Thymus (tissue), 11 donors: ENCODE results near the gene IFNLR1. TPM values are rescaled to one million over a fixed set of nuclear protein-coding genes. Genes with fewer than 3 reads are reported as not detected.

ENCODE experiments used
- DNase-seq, 9 donors: peaks; one replicate each; pipeline ENCODE4 v3.0.0-alpha.2; 2013; ENCODE audit warnings: low spot score in 9 of 9, low read depth in 6 of 9, missing footprints in 1 of 9
- H3K27ac ChIP-seq, 2 donors: one replicate each; pipeline ENCODE4 v1.5.1; 2013; ENCODE audit warnings: control low read depth in 1 of 2, low read depth in 1 of 2, low read length in 1 of 2, mild to moderate bottlenecking in 1 of 2, moderate library complexity in 1 of 2
- H3K27me3 ChIP-seq, 2 donors: one replicate each; pipeline ENCODE4 v1.5.1; 2013; ENCODE audit warnings: low read length in 1 of 2; ENCODE audit not compliant: control insufficient read depth in 2 of 2, insufficient read depth in 1 of 2
- H3K36me3 ChIP-seq, 2 donors: one replicate each; pipeline ENCODE4 v1.5.1; 2013; ENCODE audit warnings: low read length in 1 of 2, mild to moderate bottlenecking in 1 of 2, moderate library complexity in 1 of 2; ENCODE audit not compliant: control insufficient read depth in 2 of 2, insufficient read depth in 2 of 2
- H3K4me1 ChIP-seq, 2 donors: one replicate each; pipeline ENCODE4 v1.5.1; 2013; ENCODE audit warnings: low read length in 2 of 2; ENCODE audit not compliant: control insufficient read depth in 2 of 2, insufficient read depth in 2 of 2
- H3K4me3 ChIP-seq, 2 donors: one replicate each; pipeline ENCODE4 v1.5.1; 2013; ENCODE audit warnings: low read length in 2 of 2, control low read depth in 1 of 2, mild to moderate bottlenecking in 1 of 2
- H3K9me3 ChIP-seq, 2 donors: one replicate each; pipeline ENCODE4 v1.5.1; 2013; ENCODE audit warnings: low read length in 1 of 2, mild to moderate bottlenecking in 1 of 2; ENCODE audit not compliant: control insufficient read depth in 2 of 2, insufficient read depth in 1 of 2
- WGBS: extraction: QIAGEN DNeasy Blood & Tissue Kit; methylation state at CpG from one replicate; pipeline ENCODE4 v1.1.7; 2013; 5-methylcytosine and 5-hydroxymethylcytosine counted together
- polyA plus RNA-seq: library from polyadenylated mRNA; stranded (reverse); fragments of 200-250 nt; gene quantifications from one replicate; pipeline ENCODE4 v1.2.3, GENCODE V29; 2013
- total RNA-seq: library from RNA; stranded (reverse); fragments of 120-200 nt; gene quantifications from one replicate; pipeline ENCODE4 v1.2.4, GENCODE V29; 2013
- donor health status: healthy.

The IFNLR1 gene
- total and polyA plus RNA-seq, 2 donors, result 0.66 to 1.3 TPM

DNA sequence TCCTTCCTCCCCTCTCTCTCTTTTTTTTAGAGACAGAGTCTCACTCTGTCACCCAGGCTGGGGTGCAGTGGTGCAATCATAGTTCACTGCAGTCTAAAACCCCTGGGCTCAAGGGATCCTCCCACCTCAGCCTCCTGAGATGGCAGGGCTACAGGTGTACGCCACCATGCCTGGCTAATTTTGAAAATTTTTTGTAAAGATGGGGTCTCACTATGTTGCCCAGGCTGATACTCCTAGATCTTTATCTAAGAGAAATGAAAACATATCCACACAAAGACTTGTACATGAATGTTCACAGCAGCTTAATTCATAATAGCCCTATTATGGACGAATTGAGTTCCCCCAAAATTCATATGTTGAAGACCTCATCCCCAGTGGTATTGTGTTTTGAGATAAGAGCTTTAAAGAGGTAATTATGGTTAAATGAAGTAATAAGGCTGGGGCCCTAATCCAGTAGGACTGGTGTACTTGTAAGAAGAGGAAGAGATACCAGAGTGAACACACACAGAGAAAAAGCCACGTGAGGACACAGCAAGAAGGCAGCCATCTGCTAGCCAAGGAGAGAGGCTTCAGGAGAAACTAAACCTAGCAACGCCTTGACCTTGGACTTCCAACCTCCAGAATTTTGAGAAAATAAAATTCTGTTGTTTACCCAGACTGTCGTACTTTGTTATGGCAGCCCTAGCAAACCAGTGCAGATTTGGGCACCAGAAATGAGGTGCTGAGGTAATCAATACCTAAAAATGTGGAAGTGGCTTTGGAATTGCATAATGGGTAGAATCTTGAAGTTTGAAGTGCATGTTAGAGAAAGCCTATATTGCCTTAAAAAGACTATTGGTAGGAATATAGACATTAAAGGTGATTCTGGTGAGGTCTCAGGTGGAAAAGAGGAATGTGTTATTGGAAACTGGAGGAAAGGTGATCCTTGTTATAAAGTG, 13.2 kb downstream of the IFNLR1 start:
- Histone ChIP-seq H3K27ac (no peak overlapping the region), H3K4me1 (no peaks in the 10 kb centered on the region), H3K9me3 (no peaks in the 10 kb centered on the region), H3K36me3 (no peaks in the 10 kb centered on the region), H3K4me3 (no peak overlapping the region), H3K27me3 (peaks cover 0 to 11% of the 10 kb centered on the region in 2 donors)
- no peak for DNase-seq
- 90% methylated on average over 5 of the region's 5 CpGs for WGBS

DNA sequence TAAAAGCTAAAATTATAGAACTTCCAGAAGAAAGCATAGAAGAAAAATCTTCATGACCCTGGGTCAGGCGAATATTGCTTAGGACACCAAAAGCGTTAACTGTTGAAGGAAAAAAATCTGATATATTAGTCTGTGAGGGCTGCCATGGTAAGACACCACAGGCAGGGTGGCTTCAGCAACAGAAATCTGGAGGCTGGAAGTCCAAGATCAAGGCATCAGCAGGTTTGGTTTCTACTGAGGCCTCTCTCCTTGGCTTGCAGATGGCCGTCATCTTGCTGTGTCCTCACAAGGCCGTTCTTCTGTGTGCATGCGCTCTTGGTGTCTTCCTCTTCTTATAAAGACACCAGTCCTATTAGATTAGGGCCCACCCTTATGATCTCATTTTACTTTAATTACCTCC, 14.5 kb downstream of the IFNLR1 start:
- Histone ChIP-seq H3K4me1 (no peaks in the 10 kb centered on the region), H3K9me3 (no peaks in the 10 kb centered on the region), H3K27ac (no peak overlapping the region), H3K36me3 (no peaks in the 10 kb centered on the region), H3K4me3 (no peak overlapping the region), H3K27me3 (peaks cover 0 to 11% of the 10 kb centered on the region in 2 donors)
- 98% methylated on average over 5 of the region's 5 CpGs for WGBS
- no peak for DNase-seq

DNA sequence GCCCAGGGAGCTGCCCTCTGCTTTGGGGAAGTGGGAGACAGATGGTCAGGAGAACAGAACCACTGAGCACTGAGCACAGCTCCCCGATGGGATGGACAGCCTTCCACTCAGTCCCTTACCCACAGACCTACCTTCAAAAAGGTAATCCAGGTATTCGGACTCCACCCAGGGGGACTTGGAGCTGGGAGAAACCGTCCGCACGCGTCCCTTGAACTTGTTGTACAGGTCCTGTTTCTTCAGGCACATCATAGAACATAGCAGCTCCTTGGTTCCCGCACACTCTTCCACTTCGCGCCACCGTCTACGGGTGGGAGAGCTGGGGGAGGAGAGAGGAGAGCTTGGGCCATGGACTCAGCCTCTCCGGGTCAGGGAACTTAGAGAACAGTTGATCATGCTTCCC, 17.8 kb downstream of the IFNLR1 start:
- no peaks in the 10 kb centered on the region for H3K4me1 ChIP-seq

DNA sequence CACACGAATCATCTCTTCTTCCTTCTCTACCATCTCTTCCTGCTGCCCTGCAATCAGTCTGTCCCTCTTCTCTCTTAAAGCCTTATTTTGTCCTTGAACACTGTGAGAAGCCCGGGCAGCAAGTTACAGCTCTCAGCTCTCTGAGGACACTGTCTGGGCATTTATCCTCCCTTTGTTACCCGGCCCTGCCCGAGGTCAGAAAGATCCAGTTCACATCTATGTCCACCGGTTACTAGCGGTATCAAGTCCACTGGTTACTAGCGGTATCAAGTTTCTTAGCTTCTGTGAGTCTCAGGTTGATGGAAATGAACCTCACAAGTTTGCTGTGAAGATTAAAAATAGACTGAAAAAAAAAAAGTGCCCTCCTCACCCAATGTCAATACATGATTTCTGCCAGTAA, 18.8 kb downstream of the IFNLR1 start:
- WGBS, result 91% methylated on average over 7 of the region's 7 CpGs
- no peak for DNase-seq
- Histone ChIP-seq H3K27me3 (peaks cover 0 to 3% of the 10 kb centered on the region in 2 donors), H3K4me1 (no peaks in the 10 kb centered on the region), H3K27ac (no peak overlapping the region), H3K4me3 (no peak overlapping the region), H3K9me3 (no peaks in the 10 kb centered on the region), H3K36me3 (no peaks in the 10 kb centered on the region)

More for the DNA sequence above, 17.8 kb downstream of the IFNLR1 start:
- Histone ChIP-seq H3K27me3 (peaks cover 0 to 3% of the 10 kb centered on the region in 2 donors), H3K9me3 (no peaks in the 10 kb centered on the region), H3K36me3 (no peaks in the 10 kb centered on the region), H3K27ac (no peak overlapping the region), H3K4me3 (no peak overlapping the region)
- 97% methylated on average over 12 of the region's 12 CpGs for WGBS
- no peak for DNase-seq

DNA sequence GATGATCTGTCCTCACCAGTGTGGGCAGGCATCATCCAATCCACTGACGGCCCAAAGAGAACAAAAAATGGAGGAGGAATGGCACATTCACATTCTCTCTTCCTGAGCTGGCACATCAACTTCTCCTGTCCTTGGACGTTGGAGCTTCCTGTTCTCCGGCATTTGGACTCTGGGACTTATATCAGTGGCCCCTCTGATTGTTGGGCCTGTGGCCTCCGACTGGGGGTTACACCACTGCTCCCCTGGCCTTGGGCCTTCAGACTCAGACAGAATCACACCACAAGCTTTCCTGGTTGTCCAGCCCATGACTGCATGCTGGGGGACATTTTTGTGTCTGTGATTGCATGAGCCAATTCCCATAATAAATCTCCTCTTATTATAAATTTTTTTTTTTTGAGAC, 20.1 kb downstream of the IFNLR1 start:
- WGBS, result 66% methylated on average over 4 of the region's 4 CpGs
- no peak overlapping the region for H3K4me3 ChIP-seq

DNA sequence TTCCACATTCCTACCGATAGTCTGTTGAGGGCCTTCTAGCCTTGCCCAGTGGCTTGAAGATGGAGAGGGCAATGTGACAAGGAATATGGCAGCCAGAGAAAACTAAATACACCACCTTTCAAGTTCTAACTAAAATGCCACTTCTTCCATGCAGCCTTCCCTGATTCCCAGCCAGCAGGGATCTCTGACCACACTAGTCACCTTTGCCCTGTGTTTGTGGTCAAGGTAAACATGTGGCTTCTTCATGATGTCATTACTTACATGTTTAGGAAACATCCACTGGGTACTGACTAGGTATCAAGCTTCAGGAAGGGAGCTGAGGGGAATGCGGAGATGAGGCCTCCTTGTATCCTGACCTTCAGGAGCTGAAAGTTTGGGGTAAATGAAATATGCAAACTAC, 21.6 kb downstream of the IFNLR1 start:
- no peak for DNase-seq
- Histone ChIP-seq H3K4me3 (no peak overlapping the region), H3K27ac (no peak overlapping the region), H3K9me3 (no peaks in the 10 kb centered on the region), H3K36me3 (no peaks in the 10 kb centered on the region), H3K4me1 (no peaks in the 10 kb centered on the region), H3K27me3 (peaks cover 0 to 3% of the 10 kb centered on the region in 2 donors)
- WGBS, result 100% methylated on average over 2 of the region's 2 CpGs

More for the DNA sequence above, 20.1 kb downstream of the IFNLR1 start:
- DNase-seq, result no peak
- Histone ChIP-seq H3K27me3 (peaks cover 0 to 3% of the 10 kb centered on the region in 2 donors), H3K9me3 (no peaks in the 10 kb centered on the region), H3K4me1 (no peaks in the 10 kb centered on the region), H3K27ac (no peak overlapping the region), H3K36me3 (no peaks in the 10 kb centered on the region)

DNA sequence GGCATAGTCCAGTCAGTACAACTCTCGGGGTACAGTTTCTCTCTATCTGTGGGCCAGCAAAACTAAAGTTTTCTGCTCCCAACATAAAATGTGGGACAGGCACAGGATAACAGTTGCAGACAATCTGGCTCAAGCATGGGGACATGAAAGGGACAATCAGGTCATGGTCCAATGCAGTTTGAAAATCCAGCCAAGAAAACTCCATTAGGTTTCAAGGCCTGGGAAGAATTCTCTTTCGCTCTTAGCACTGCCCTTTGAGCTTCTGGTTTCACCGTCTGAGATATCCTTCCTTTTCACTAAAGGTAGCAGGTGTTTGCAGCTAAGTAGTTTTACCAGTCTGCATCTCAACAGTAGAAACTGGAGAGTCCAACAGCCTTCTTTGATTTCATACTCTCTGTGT, 23.1 kb downstream of the IFNLR1 start:
- Histone ChIP-seq H3K4me1 (no peaks in the 10 kb centered on the region), H3K4me3 (no peak overlapping the region), H3K36me3 (no peaks in the 10 kb centered on the region), H3K27me3 (peaks cover 0 to under 1% of the 10 kb centered on the region in 2 donors), H3K9me3 (no peaks in the 10 kb centered on the region), H3K27ac (no peak overlapping the region)
- no peak for DNase-seq
- WGBS, result 94% methylated on average over 3 of the region's 3 CpGs

DNA sequence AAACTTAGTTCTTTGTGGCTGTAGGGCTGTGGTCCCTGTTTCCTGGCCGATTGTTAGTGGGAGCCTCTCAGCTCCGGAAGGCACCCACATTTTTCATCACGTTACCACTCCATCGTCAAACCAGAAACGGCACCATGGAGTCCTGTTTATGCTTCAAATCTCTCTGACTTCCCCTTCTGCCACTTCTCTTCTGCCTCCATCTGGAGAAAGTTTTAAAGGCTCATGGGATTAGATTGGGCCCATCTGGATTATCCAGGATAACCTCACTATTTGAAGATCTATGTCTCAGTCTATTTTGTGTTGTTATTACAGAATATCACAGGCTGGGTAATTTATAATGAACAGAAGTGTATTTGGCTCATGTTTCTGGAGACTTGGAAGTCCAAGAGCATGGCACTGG, 24.9 kb downstream of the IFNLR1 start:
- 47% methylated on average over 5 of the region's 5 CpGs for WGBS
- no peak for DNase-seq
- H3K36me3 ChIP-seq, result no peaks in the 10 kb centered on the region

DNA sequence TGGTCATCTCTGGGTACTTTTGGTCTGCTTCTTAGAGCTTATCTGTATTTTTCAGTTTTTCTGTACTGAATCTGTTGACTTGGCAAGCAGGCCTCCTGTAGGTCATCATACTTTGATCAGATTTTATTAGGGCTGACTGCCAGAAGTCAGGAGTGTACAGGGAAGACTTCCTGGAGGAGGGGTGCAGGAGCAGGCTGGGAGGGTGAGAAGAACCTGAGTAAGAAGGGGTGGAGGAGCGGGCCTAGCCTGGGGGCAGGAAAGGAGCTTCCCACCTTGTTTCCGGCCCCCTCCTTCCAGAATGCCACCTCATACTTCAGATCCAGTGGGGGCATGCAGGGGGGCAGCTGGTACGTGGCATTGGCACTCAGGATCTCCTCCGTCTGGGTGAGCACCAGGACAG, 25.8 kb downstream of the IFNLR1 start:
- 96% methylated on average over 4 of the region's 4 CpGs for WGBS
- DNase-seq, result no peak
- Histone ChIP-seq H3K4me1 (no peaks in the 10 kb centered on the region), H3K27ac (no peak overlapping the region), H3K4me3 (no peak overlapping the region), H3K36me3 (no peaks in the 10 kb centered on the region), H3K27me3 (peaks cover 0 to 3% of the 10 kb centered on the region in 2 donors), H3K9me3 (no peaks in the 10 kb centered on the region)

More for the DNA sequence above, 24.9 kb downstream of the IFNLR1 start:
- no peaks in the 10 kb centered on the region for H3K4me1 ChIP-seq
- H3K27me3 ChIP-seq, result no peaks in the 10 kb centered on the region
- H3K27ac ChIP-seq, result no peak overlapping the region
- H3K4me3 ChIP-seq, result no peak overlapping the region
- no peaks in the 10 kb centered on the region for H3K9me3 ChIP-seq
